ENCODE data around the gene AMOT.

GRCh38 chrX:112868586-112868985 is 28.0 kb upstream of the AMOT start:
- no peak for TF ChIP-seq CTCF (IDR thresholded peaks at IDR 0.05; ENCODE audit: insufficient read depth, low read depth, low read length)
- no peak for TF ChIP-seq EZH2 (IDR thresholded peaks at IDR 0.05; ENCODE audit: insufficient read depth, low read length)

Measured in astrocyte (in vitro differentiated cells and primary cell).